Omental fat pad (tissue), 4 donors: Measurements from ENCODE around the gene DMRTC2. TPM values are rescaled to one million over a fixed set of nuclear protein-coding genes. Genes with fewer than 3 reads are reported as not detected.

Source experiments
- ATAC-seq: fragments of 150-250 bp; one replicate; pipeline ENCODE4 v1.9.1; 2016; ENCODE audit warnings: mild to moderate bottlenecking, moderate library complexity; ENCODE audit not compliant: low FRiP score
- DNase-seq: peaks from one replicate; pipeline ENCODE4 v3.0.0-alpha.2; 2019; ENCODE audit warnings: low spot score
- CTCF ChIP-seq, 3 donors: fragments of 450-650 bp; IDR thresholded peaks; one replicate each; pipeline ENCODE4 v1.5.1; 2016 to 2017; ENCODE audit warnings: antibody characterized with exemption in 3 of 3, mild to moderate bottlenecking in 3 of 3, moderate library complexity in 2 of 3
- total RNA-seq, 4 donors: library from RNA; depleted of rRNA; stranded (reverse); fragments of >200 nt; gene quantifications; one replicate each; pipeline ENCODE4 v1.1.0, GENCODE V29; 2016

DMRTC2 gene
- total RNA-seq: not detected

GRCh38 chr19:41845001-41845050, at the start of gene DMRTC2:
TSS of gene DMRTC2 (plus strand) at chr19:41845042. CDS start at chr19:41847429, 2,387 bp downstream.
- TF ChIP-seq CTCF (IDR thresholded peaks at IDR 0.05): no peak
- ATAC-seq: no peak
- no peak for DNase-seq

GRCh38 chr19:41796362-41796761, 48.5 kb upstream of the DMRTC2 start, which contains the start of gene CEACAM3:
TSS of gene CEACAM3 (plus strand) at chr19:41796587. CDS start at chr19:41796678, 91 bp downstream.
- ATAC-seq (no peak), DNase-seq (no peak)
- no peak for TF ChIP-seq CTCF (IDR thresholded peaks at IDR 0.05)

GRCh38 chr19:41796901-41797300, 47.9 kb upstream of the DMRTC2 start:
- no peak for TF ChIP-seq CTCF (IDR thresholded peaks at IDR 0.05)
- ATAC-seq: no peak
- DNase-seq: no peak

GRCh38 chr19:41799444-41800000, 45.3 kb upstream of the DMRTC2 start:
- TF ChIP-seq CTCF (IDR thresholded peaks at IDR 0.05): no peak
- ATAC-seq: no peak
- no peak for DNase-seq

- ATAC-seq (no peak), DNase-seq (no peak)
- no peak for TF ChIP-seq CTCF (IDR thresholded peaks at IDR 0.05)
These were observed 43.8 kb upstream of the DMRTC2 start for GRCh38 chr19:41801031-41801430.

- no peak for ATAC-seq
- TF ChIP-seq CTCF (IDR thresholded peaks at IDR 0.05): no peak
- DNase-seq: no peak
These were observed 43.0 kb upstream of the DMRTC2 start for GRCh38 chr19:41801792-41802211.

GRCh38 chr19:41802770-41803169, 42.1 kb upstream of the DMRTC2 start:
- TF ChIP-seq CTCF (IDR thresholded peaks at IDR 0.05): no peak
- no peak for DNase-seq
- no peak for ATAC-seq
